ENCODE results near the gene QPCTL.

- TF ChIP-seq TEAD4 (IDR thresholded peaks at IDR 0.05; ENCODE audit: low read length), result no peak
- TF ChIP-seq TEAD4 (CRISPR knock-in tag; IDR thresholded peaks at IDR 0.05; ENCODE audit: borderline replicate concordance), result no peak
- no peak for TF ChIP-seq EZH2 (IDR thresholded peaks at IDR 0.05; ENCODE audit: borderline replicate concordance, low read depth, low read length)
- TF ChIP-seq ZNF584 (CRISPR knock-in tag; IDR thresholded peaks at IDR 0.05; ENCODE audit: low read depth), result no peak
- no peak for TF ChIP-seq ETV6 (IDR thresholded peaks at IDR 0.05; ENCODE audit: borderline replicate concordance in 1 of 2, low read depth in 2 of 2, low read length in 1 of 2)
- TF ChIP-seq ETV6 (CRISPR knock-in tag; IDR thresholded peaks at IDR 0.05; ENCODE audit: borderline replicate concordance), result no peak
- TF ChIP-seq NFIC (IDR thresholded peaks at IDR 0.05), result no peak
- TF ChIP-seq FOXP1 (CRISPR knock-in tag; IDR thresholded peaks at IDR 0.05), result no peak
- TF ChIP-seq YY1 (IDR thresholded peaks at IDR 0.05; ENCODE audit: borderline replicate concordance in 1 of 3, control insufficient read depth in 1 of 3, extremely low read depth in 1 of 3, insufficient read depth in 3 of 3, insufficient read length in 1 of 3, insufficient replicate concordance in 2 of 3, low read depth in 1 of 3, low read length in 2 of 3), result no peak
- TF ChIP-seq HDGF (IDR thresholded peaks at IDR 0.05), result no peak
- TF ChIP-seq POLR2A (conservative IDR thresholded peaks at IDR 0.05), result no peak
- TF ChIP-seq TEAD1 (CRISPR knock-in tag; IDR thresholded peaks at IDR 0.05), result no peak
- TF ChIP-seq CTCF (IDR thresholded peaks at IDR 0.05 in 2 of 3, conservative IDR thresholded peaks at IDR 0.05 in 1 of 3; ENCODE audit: insufficient read depth in 2 of 3, low read depth in 1 of 3, low read length in 3 of 3), result no peak
These were observed 13.4 kb downstream of the QPCTL start for GRCh38 chr19:45705710-45706415.

Data from K562 (cell line).